Lower leg skin (tissue), 4 donors: ENCODE data around the gene STRA8. TPM values are rescaled to one million over a fixed set of nuclear protein-coding genes. Genes with fewer than 3 reads are reported as not detected.

Experiments used
- DNase-seq, 2 donors: peaks; one replicate each; pipeline ENCODE4 v3.0.0-alpha.2; 2019; ENCODE audit warnings: low spot score in 2 of 2
- H3K4me3 ChIP-seq: fragments of 200-600 bp; sonication (generic); 2 replicates; pipeline ENCODE4 v1.5.1; 2017; ENCODE audit warnings: mild to moderate bottlenecking, low read depth; ENCODE audit not compliant: poor library complexity, severe bottlenecking
- POLR2A ChIP-seq, 2 donors: fragments of 450-650 bp; IDR thresholded peaks; one replicate each; pipeline ENCODE4 v1.6.1; 2016 to 2017; ENCODE audit warnings: antibody characterized with exemption in 2 of 2, mild to moderate bottlenecking in 1 of 2, moderate library complexity in 1 of 2
- WGBS, 2 donors: methylation state at CpG; one replicate each; pipeline ENCODE4 v1.1.5; 2018; 5-methylcytosine and 5-hydroxymethylcytosine counted together
- intact Hi-C: fragments of 100-400 bp; cut with DNase I; formaldehyde crosslinking; loops from one replicate; pipeline ENCODE4 v1.15.0; 2023; ENCODE audit warnings: low total_unique reads
- total RNA-seq, 4 donors: library from RNA; depleted of rRNA; stranded (reverse); fragments of >200 nt; gene quantifications; one replicate each; pipeline ENCODE4 v1.1.0, GENCODE V29; 2016
- TF ChIP-seq, protein P1 (sequence below), 3 donors: fragments of 450-650 bp; IDR thresholded peaks; one replicate each; pipeline ENCODE4 v1.5.1; 2016; ENCODE audit warnings: antibody characterized with exemption in 3 of 3, mild to moderate bottlenecking in 3 of 3, moderate library complexity in 2 of 3

Gene STRA8
- total RNA-seq, 4 donors from 2014 or later = 0.36 to 5.5 TPM; not detected in 2

- intact Hi-C loops = loop anchor here (10.0 kb wide), 1 partner anchor 375 kb away; no protein-coding TSS in a partner anchor
- H3K4me3 ChIP-seq = no peak overlapping the region
- TF ChIP-seq POLR2A (IDR thresholded peaks at IDR 0.05) = no peak
- TF ChIP-seq, protein P1, sequence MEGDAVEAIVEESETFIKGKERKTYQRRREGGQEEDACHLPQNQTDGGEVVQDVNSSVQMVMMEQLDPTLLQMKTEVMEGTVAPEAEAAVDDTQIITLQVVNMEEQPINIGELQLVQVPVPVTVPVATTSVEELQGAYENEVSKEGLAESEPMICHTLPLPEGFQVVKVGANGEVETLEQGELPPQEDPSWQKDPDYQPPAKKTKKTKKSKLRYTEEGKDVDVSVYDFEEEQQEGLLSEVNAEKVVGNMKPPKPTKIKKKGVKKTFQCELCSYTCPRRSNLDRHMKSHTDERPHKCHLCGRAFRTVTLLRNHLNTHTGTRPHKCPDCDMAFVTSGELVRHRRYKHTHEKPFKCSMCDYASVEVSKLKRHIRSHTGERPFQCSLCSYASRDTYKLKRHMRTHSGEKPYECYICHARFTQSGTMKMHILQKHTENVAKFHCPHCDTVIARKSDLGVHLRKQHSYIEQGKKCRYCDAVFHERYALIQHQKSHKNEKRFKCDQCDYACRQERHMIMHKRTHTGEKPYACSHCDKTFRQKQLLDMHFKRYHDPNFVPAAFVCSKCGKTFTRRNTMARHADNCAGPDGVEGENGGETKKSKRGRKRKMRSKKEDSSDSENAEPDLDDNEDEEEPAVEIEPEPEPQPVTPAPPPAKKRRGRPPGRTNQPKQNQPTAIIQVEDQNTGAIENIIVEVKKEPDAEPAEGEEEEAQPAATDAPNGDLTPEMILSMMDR (IDR thresholded peaks at IDR 0.05) = no peak
- DNase-seq = no peak
- 83 to 88% methylated on average over 11 of the region's 11 CpGs for WGBS, 2 donors
Measured at GRCh38 chr7:135269921-135270320, 36.3 kb downstream of the STRA8 start.

DNA sequence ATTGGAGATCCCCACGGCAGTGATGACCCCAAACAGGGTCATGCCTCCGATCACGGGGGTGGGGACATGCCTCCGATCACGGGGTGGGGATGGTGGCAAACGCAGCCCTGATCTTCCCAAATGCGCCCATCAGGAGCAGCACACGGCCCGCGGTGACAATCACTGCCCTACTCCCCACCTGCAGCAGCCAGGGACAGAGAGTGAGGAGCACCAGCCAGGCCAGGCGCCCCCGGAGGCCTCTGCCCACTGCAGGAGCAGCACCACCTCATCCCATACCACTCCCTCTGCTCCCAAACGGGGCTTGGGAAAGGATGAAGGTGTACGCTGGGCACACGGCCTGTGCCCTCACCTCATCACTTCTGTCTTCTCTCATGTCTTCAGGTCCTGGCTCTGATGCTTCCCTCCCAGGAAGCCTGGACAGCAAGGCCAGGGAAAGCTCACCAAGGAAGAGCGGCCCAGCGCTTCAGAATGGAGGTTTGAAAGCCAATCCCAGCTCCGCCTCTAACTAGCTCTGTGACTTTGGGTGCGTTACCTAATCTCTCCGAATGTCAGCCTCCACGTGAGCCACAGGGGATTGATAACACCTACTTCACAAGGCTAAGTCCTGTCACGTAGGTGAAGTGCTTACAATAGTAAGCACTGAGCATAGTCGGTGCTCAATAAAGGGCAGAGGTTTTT, 37.1 kb downstream of the STRA8 start:
- H3K4me3 ChIP-seq = no peak overlapping the region
- TF ChIP-seq, protein P1 (IDR thresholded peaks at IDR 0.05) = no peak
- no peak for TF ChIP-seq POLR2A (IDR thresholded peaks at IDR 0.05)
- 81 to 82% methylated on average over 20 to 22 of the region's 23 CpGs for WGBS, 2 donors
- peak in 1 of 2 donors; percentile 60 for DNase-seq
- intact Hi-C loops = loop anchor here (10.0 kb wide), 1 partner anchor 374 kb away; no protein-coding TSS in a partner anchor

DNA sequence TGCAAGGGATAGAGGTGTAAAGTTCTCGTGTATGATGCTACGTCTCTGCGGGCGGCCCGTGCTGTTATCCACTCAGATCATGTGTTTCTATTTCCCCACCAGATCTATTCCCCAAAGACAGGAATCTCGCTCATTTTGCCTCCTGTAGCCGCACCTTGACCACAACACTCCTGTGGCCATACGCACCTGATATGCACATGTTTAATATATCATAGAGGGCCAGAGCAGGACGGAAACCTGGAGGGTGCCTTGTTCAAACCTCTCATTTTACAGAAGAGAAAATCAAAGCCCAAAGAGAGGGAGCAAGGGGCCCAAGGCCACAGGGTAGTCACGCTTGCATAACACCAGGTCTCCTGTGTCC, 37.6 kb downstream of the STRA8 start:
- 85 to 91% methylated on average over 10 of the region's 10 CpGs for WGBS, 2 donors
- intact Hi-C loops = loop anchor here (10.0 kb wide), 1 partner anchor 374 kb away; no protein-coding TSS in a partner anchor
- no peak overlapping the region for H3K4me3 ChIP-seq
- TF ChIP-seq POLR2A (IDR thresholded peaks at IDR 0.05) = no peak
- TF ChIP-seq, protein P1 (IDR thresholded peaks at IDR 0.05) = no peak
- peak in 1 of 2 donors; percentile 75 for DNase-seq

DNA sequence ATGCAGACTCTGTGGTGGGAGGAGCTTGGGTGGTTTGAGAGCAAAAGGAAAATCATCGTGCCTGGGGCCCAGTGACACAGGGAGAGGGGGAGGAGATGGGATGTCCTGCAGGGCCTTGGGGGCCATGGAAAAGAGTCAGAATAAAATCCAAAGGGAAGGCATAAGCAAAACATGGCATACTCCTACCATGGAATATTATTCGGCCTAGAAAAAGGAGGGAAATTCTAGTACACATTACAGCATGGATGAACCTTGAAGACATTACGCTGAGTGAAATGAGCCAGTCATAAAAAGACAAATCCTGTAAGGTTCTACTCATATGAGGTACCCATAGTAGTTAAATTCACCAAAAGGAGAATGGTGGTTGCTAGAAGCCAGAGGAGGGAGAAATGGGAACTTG, 38.7 kb downstream of the STRA8 start:
- no peak for TF ChIP-seq POLR2A (IDR thresholded peaks at IDR 0.05)
- TF ChIP-seq, protein P1 (IDR thresholded peaks at IDR 0.05) = no peak
- WGBS, 2 donors = 92 to 93% methylated on average over 3 of the region's 3 CpGs
- DNase-seq = no peak
- intact Hi-C loops = loop anchor here (10.0 kb wide), 1 partner anchor 372 kb away; no protein-coding TSS in a partner anchor
- H3K4me3 ChIP-seq = no peak overlapping the region

- no peak overlapping the region for H3K4me3 ChIP-seq
- 81 to 83% methylated on average over 4 of the region's 4 CpGs for WGBS, 2 donors
- intact Hi-C loops = loop anchor here (10.0 kb wide), 1 partner anchor 371 kb away; no protein-coding TSS in a partner anchor
- TF ChIP-seq POLR2A (IDR thresholded peaks at IDR 0.05) = no peak
- TF ChIP-seq, protein P1 (IDR thresholded peaks at IDR 0.05) = no peak
- DNase-seq = peak in 1 of 2 donors; percentile 80
Measured at GRCh38 chr7:135273581-135273980, 39.9 kb downstream of the STRA8 start.
